ENCODE measurements around the gene NFIC. TPM values are rescaled to one million over a fixed set of nuclear protein-coding genes. Genes with fewer than 3 reads are reported as not detected.
A peak's percentile ranks its signal among the peaks of the same experiment; 100 is the strongest.
"Not testable (repeated sequence)": the region's sequence is repeated elsewhere in the genome, so short reads cannot be mapped to it uniquely, and the experiment has no call there.

Gene NFIC
- polyA plus RNA-seq, 3 donors, result 57.8 to 87.3 (median 81.7) TPM

DNA sequence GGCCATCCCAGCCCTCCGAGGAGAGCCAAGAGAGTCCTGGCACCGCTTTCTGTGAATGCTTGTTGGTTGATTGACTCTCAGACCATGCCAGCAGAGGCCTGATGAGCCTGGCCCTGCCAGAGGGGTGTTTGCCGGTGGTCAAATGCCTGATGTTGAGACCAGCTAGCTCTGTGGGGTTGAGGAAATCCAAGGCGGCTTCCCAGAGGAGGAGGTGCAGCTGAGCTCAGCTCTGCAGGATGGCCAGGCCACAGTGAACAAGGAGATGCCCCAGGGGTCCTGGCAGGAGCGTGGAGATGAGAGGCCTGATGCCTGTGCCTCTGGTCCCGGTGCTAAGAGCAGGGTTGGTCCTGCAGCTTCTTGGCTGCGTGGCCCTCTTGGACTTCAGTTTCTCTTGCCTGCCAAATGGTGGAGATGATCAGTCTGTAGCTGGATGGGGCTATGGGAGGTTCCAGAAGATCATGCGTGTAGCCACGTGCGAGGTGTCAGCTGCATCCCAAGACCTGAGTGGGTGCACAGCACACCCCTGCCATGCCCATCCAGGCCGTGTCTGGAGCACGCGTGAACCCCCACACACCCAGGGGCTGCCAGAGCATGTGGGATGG is 16.8 kb downstream of the NFIC start:
- H3K27ac ChIP-seq (ENCODE audit: low read depth, low read length), result no peak overlapping the region
- 62 to 69% (median 67%) methylated on average over 13 of the region's 13 CpGs for WGBS, 3 donors

DNA sequence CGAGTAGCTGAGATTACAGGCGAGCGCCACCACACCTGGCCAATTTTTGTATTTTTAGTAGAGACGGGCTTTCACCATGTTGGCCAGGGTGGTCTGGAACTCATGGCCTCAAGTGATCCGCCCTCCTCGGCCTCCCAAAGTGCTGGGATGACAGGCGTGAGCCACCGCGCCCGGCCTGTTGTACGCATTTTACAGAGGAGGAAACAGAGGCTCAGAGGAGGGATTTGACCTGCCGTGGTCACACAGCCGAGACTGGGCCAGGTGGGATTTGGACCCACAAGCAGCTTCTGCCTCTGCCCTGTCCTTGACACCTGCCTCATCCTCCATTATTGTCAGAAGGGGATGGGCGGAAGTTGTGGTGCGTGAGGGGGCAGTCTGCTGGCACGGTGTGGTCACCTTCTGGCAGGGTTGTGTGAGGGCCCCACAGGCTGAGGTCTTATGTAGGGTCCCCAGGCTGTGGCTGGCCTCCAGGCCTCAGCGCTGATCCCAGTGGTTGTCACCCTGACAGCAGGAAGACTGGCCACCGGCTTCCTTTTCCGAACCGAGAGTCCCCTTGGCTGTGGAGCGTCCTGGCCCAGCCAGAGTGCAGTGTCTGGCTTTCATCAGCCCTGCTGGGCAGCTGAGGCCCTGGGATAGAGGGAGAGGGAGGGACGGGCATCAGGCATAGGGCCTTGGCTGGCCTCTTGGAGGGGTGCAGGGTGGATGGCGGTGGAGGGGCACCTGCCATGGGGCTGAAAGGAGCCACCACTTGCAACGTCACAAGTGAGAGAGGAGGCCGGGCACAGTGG is 20.3 kb downstream of the NFIC start:
- H3K27ac ChIP-seq (ENCODE audit: low read depth, low read length), result no peak overlapping the region
- WGBS, 3 donors, result 68 to 78% (median 73%) methylated on average over 24 to 25 of the region's 25 CpGs

- H3K27ac ChIP-seq (ENCODE audit: low read depth, low read length), result no peak overlapping the region
- 29 to 63% (median 53%) methylated on average over 31 to 42 of the region's 42 CpGs for WGBS, 3 donors
These were observed 21.5 kb downstream of the NFIC start for GRCh38 chr19:3387645-3388589.

DNA sequence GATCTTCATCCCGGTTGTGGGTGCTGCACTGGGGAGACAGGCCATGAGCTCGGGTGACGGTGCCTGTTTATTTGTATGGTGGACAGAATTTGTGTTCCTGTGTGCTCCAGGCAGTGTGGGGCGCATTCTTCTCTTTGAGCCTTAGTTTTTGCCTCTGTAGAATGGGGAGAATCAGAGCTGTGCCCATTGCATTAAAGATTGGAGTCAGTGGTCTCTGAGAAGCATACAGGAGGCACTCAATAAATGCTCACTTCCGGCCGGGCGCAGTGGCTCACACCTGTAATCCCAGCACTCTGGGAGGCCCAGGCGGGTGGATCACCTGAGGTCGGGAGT is 23.0 kb downstream of the NFIC start:
- no peak overlapping the region for H3K27ac ChIP-seq (ENCODE audit: low read depth, low read length)
- WGBS, 3 donors, result 75 to 91% (median 80%) methylated on average over 9 of the region's 9 CpGs

DNA sequence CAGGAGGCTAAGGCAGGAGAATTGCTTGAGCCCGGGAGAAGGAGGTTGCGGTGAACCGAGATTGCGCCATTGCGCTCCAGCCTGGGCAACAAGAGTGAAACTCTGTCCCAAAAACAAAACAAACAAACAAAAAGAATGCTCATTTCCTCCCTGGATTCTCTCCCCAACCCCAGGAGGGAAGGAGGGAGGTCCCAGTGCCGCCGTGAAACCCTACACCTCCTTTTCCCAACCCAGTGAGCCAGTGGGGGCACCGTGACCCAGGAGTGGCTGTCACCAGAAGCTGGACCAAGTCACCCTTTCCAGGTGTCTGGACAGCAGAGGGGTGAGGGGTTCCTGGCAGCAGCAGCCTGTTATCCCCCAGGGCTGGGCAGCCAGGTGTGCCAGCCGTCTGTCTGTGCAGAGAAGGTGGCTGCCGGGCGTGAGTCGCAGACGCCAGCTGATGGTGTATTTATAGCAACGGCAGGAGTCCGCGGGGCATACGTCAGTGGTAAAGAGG is 23.5 kb downstream of the NFIC start:
- H3K27ac ChIP-seq (ENCODE audit: low read depth, low read length), result no peak overlapping the region
- 26 to 77% (median 64%) methylated on average over 17 of the region's 17 CpGs for WGBS, 3 donors

DNA sequence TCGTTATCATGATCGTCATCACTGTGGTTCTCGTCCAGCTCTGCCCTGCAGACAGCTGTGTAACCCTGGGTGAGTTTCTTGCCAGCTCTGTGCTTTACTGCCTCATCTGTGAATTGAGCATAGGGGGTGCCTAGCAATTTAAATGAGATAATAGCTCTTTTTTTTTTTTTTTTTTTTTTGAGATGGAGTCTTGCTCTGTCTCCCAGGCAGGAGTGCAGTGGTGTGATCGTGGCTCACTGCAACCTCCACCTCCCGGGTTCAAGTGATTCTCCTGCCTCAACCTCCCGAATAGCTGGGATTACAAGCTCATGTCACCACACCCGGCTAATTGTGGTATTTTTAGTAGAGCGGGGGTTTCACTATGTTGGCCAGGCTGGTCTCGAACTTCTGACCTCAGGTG is 25.5 kb downstream of the NFIC start:
- H3K27ac ChIP-seq (ENCODE audit: low read depth, low read length), result not testable (repeated sequence)
- WGBS, 3 donors, result 88 to 93% (median 89%) methylated on average over 9 of the region's 9 CpGs

GRCh38 chr19:3392480-3392879 is 26.1 kb downstream of the NFIC start:
- H3K27ac ChIP-seq (ENCODE audit: low read depth, low read length), result no peak overlapping the region
- WGBS, 3 donors, result 69 to 83% (median 80%) methylated on average over 11 of the region's 11 CpGs

DNA sequence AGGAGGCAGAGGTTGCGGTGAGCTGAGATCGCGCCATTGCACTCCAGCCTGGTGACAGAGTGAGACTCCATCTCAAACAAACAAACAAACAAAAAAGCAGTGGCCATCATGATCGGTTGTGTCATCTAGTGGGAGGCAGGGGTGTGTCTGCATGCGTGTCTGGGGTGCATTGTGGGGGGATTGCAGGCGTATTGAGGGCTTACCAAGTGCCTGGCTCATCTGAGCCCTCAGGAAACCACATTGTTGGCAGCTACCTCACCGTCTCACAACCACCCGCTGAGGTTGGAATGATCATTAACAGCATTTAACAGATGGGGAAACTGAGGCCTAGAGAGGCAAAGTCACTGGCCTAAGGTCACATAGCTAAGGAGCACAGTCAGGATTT is 30.5 kb downstream of the NFIC start:
- 72 to 78% (median 72%) methylated on average over 8 of the region's 8 CpGs for WGBS, 3 donors
- no peak overlapping the region for H3K27ac ChIP-seq (ENCODE audit: low read depth, low read length)

DNA sequence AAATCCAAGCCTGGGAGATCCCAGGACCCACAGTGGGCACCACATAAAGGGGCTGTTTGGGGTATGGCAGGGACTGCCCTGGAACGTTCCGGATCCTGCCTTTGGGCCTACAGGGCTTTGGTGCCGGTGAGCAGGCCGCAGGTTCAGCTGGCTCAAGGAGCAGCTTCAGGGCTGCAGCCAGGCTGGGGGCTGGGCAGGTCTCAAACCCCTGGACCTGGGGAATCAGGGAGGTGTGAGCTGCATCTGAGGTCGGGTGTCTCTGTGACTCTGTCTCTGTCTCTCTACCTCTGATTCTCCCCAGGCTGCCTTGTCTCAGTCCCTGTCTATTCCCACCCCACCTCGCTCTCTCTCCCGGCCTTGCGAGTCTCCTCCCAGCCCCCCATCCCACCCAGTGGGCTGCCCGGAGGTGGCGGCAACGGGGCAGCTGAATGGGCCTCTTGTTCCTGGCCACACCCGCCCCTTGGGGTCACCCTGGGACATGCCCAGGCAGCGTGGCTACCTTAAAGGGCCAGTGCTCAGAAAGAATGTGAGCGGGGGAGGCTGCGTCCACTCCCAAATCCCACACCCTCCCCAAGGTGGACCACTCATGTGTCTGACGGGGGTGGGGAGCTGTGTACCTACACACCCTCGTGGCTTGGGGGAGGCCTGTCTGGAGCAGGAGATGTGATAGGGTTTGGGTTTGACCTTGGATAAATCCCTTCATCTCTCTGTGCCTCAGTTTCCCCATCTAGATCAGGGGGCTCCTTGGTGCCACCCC is 31.1 kb downstream of the NFIC start:
- WGBS, 3 donors, result 34 to 57% (median 51%) methylated on average over 17 of the region's 17 CpGs

DNA sequence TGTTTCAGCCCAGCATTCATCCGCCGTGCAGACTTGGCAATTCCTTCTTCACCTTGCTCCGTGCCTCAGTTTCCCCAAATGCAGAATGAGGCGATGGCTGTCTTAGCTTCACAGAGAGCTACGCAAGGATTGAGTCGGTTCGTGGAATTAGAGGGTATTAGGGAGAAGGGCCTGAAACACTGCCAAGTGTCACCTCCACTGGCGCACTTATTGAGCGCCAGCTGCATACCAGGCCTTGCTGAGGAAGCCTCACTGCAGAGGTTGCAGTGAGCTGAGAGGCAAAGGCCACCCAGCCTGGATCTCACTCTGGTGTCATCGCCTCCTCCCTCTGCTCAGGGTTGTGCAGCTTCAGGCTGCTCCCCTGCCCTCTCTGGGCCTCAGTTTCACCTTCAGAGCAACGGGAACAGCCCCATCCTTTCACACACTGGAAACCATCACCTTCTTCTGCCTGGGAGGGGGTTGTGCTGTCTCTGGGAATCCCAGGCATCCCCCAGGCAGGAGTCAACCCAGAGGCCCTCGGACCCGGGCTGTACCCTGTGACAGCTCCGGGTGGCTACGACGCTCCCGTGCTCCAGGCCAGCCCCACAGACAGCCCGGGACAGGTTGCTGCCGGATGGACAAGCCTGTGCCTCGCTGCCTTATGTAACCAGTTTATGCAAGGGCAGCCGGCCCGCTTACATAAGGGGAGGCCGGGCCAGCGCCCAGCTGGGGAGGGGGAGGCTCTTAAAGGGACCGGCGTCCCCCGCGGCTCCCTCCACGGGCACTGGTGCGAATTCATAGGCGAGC is 31.9 kb downstream of the NFIC start:
- WGBS, 3 donors, result 32 to 51% (median 43%) methylated on average over 31 of the region's 31 CpGs
- no peak overlapping the region for H3K27ac ChIP-seq (ENCODE audit: low read depth, low read length)

More for the DNA sequence above, 31.1 kb downstream of the NFIC start:
- no peak overlapping the region for H3K27ac ChIP-seq (ENCODE audit: low read depth, low read length)

DNA sequence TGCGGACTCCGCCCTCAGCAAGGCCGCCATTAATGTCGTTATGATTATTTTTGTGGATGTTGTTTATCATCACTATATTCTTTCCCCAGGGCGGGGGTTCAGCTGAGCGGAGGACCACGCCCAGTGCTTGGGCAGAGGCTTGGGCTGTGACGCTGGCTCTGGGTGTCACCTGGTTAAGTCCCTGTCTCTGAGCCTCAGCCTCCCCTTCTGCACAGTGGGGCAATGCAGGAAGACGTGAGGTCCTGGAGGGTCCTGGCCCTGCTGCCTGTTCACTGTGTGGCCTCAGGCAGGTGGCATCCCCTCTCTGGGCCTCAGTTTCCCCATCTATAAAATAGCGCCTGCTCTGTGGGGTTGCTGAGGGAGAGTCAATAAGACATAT is 32.5 kb downstream of the NFIC start:
- H3K27ac ChIP-seq (ENCODE audit: low read depth, low read length), result no peak overlapping the region
- 51 to 59% (median 58%) methylated on average over 10 of the region's 10 CpGs for WGBS, 3 donors

DNA sequence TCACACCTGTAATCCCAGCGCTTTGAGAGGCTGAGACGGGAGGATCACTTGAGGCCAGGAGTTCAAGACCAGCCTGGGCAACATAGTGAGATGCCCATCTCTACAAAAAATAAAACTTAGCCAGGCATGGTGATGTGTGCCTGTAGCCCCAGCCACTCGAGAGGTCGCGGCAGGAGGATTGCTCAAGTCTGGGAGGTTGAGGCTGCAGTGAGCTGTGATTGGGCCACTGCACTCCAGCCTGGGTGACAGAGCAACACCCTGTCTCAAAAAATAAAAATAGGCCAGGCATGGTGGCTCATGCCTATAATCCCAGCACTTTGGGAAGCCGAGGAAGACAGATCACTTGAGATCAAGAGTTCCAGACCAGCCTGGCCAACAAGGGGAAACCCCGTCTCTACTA is 32.9 kb downstream of the NFIC start:
- not testable (repeated sequence) for H3K27ac ChIP-seq (ENCODE audit: low read depth, low read length)
- WGBS, 3 donors, result 68 to 88% (median 77%) methylated on average over 7 of the region's 7 CpGs

DNA sequence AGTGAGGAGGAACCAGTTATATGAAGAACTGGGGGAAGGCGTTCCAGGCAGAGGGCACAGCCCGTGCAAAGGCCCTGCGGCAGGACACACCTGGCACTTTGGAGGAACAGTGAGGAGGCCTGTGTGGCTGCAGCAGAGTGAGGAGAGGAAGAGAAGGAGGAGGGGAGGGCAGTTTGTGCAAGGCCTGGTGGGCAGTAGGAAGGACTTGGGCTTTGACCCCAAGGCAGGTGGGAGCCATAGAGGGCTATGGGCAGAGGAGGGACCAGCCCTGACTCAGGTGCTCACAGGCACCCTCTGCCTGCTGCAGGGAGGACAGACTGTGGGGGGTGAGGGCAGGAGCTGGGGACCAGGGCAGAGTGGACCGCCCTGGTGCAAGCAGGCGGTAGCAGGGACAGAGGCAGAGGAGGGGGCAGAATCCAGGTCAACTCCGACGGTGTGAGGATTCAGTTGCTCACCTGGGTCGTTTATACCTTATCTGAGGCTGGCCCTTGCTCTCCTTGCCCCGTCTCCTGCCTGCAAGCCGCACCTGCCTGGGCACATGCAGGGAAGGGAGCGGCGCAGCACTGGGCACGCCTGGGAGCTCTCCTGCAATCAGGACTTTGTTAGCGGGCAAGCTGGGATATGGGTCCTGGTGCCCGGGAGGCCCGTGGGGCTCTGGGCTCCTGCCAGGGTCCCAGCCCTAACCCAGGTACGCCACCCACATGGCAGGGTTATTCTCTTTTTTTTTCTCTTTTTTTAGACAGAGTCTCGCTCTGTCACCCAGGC is 34.8 kb downstream of the NFIC start:
- WGBS, 3 donors, result 67 to 91% (median 86%) methylated on average over 15 to 18 of the region's 18 CpGs
- H3K27ac ChIP-seq (ENCODE audit: low read depth, low read length), result no peak overlapping the region

GRCh38 chr19:3402631-3403443 is 36.5 kb downstream of the NFIC start:
- H3K27ac ChIP-seq (ENCODE audit: low read depth, low read length), result peak overlapping the region; percentile 49
- WGBS, 3 donors, result 71 to 84% (median 77%) methylated on average over 10 of the region's 10 CpGs

DNA sequence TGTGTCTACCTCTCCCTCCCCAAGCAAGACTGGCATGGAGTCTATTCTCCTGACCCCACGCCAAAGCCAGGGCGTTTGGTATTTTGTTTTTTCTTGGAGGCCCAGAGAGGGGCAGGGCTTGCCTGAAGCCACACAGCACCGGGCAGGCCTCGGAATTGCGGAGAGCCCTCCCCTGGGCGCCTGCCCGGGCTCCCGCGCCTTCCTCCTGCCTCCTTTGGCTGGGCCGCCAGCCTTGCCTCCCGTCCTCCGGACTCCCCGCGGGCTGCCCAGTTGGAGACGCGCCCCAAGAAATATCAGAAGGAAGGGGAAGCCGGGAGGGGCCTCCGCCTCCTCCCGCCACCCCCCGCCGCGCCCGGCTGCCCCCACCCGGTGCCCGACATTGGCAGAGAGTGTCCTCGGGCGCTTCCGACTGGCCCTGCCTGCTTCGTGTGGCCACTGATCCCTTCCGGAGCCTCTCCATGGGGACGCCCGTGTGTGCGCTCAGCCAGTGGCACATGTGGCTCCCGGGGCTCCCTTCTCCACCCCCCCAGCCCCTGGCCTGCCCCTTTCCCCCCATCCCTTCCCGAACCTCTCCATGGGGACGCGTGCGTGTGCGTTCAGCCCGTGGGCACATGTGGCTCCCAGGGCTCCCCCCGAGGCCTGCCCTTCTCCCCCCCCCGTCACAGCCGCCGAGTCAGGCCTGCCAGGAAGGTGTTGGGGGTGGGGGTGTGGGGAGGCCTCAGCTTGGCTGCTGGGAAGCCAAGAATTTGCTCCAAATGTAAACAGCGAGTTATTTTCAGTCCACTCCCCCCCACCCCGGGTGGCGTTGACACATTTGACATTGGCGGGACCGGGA is 37.3 kb downstream of the NFIC start:
- 7 to 24% (median 23%) methylated on average over 42 to 49 of the region's 49 CpGs for WGBS, 3 donors
- H3K27ac ChIP-seq (ENCODE audit: low read depth, low read length), result peak overlapping the region; percentile 94
